Measurements from ENCODE around the gene TBC1D21. TPM values are rescaled to one million over a fixed set of nuclear protein-coding genes. Genes with fewer than 3 reads are reported as not detected.

The TBC1D21 gene, protein sequence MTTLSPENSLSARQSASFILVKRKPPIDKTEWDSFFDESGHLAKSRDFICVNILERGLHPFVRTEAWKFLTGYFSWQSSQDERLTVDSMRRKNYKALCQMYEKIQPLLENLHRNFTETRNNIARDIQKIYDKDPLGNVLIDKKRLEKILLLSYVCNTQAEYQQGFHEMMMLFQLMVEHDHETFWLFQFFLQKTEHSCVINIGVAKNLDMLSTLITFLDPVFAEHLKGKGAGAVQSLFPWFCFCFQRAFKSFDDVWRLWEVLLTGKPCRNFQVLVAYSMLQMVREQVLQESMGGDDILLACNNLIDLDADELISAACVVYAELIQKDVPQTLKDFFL
- total RNA-seq = not detected

DNA sequence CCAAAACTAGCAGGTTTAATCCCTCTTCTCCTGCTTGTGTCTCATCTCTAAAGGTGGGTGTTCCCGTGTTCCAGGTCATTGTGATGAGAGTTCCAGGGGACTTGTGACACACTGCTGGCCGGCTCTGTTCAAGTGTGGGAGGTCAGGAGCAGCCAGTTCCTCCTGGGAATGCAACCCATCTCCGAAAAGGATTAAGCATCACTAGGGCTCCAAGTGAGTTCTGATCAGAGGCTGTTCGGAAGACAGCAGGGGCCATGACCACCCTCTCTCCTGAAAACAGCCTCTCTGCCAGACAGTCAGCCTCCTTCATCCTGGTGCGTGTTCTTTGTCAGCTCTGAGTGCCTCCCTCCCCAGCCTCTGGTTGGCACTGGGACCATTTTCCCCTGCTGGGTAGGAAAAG, at the start of gene TBC1D21:
TSS of gene TBC1D21 (plus strand) at position 109 of the 400 bp plus-strand sequence. CDS start at position 255, 146 bp downstream.
- DNase-seq (no peak), ATAC-seq (no peak)
- H3K36me3 Mint-ChIP-seq (ENCODE audit: low read depth) = no peaks in the 10 kb centered on the region
- H3K4me1 Mint-ChIP-seq (ENCODE audit: low read depth) = peaks cover 2% of the 10 kb centered on the region
- peaks cover 25% of the 10 kb centered on the region for H3K27me3 Mint-ChIP-seq (ENCODE audit: low read depth)
- ChIA-PET POLR2A (no interaction called here), CTCF (interaction anchor here (0.8 to 5.5 kb wide), 21 partner anchors 8 to 237 kb away, joined by 3 to 115 read pairs (median 5); no protein-coding TSS in a partner anchor)
- no peak within 1 kb of the TSS for H3K27ac Mint-ChIP-seq
- H3K4me3 Mint-ChIP-seq = no peak within 1 kb of the TSS
- H3K9me3 Mint-ChIP-seq (ENCODE audit: insufficient read depth) = no peaks in the 10 kb centered on the region

DNA sequence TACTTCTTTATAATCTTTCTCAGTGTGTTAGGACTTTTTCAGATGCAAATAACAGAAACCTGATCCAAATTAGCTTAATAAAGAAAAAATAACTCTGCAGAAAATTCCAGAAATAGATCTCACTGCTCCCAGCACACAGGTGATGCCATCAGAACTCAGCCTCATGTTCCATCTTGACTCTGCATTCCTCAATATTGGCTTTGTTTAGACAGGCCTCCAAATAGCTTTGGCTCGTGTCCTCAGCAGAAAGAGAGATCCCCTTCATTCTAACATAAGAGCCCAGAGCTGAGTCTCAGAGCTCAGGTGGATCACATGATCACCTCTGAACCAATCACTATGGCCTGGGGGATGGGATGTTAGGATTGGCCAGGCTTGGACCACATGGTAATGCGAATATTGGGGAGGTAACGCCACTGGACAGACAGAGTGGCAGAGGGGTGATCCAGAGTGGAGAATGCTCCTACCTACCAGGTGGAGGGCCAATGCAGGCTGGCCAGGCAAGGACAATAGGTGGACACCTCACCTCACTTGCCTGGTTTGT, 46.6 kb upstream of the TBC1D21 start:
- H3K9me3 Mint-ChIP-seq (ENCODE audit: insufficient read depth) = no peaks in the 10 kb centered on the region
- ATAC-seq = no peak
- H3K4me1 Mint-ChIP-seq (ENCODE audit: low read depth) = no peaks in the 10 kb centered on the region
- ChIA-PET POLR2A (no interaction called here), CTCF (no interaction called here)
- no peak for DNase-seq
- no peak overlapping the region for H3K27ac Mint-ChIP-seq
- no peak overlapping the region for H3K4me3 Mint-ChIP-seq
- H3K27me3 Mint-ChIP-seq (ENCODE audit: low read depth) = peaks cover 3% of the 10 kb centered on the region
- no peaks in the 10 kb centered on the region for H3K36me3 Mint-ChIP-seq (ENCODE audit: low read depth)

DNA sequence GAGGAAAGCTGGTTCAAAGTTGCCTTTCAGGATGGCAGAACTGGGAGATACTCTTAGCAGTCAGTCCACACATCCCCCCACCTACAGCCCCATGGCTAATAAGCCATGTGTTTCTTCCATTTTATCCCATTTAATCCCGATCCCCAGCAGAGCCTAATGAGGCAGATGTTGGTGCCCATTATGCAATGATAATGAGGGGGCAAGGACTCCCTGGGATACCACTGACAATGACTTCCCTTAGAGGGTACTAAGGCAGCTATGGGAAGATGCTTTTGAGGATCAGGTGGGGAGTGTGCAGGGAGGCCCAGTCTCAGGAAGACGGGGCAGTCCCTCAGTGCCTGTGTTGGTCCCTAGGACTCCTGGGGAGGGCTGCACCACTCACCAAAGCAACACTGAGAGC, 43.8 kb upstream of the TBC1D21 start:
- Mint-ChIP-seq H3K27ac (no peak overlapping the region), H3K36me3 (ENCODE audit: low read depth) (no peaks in the 10 kb centered on the region), H3K9me3 (ENCODE audit: insufficient read depth) (no peaks in the 10 kb centered on the region), H3K27me3 (ENCODE audit: low read depth) (peaks cover 7% of the 10 kb centered on the region), H3K4me3 (no peak overlapping the region), H3K4me1 (ENCODE audit: low read depth) (no peaks in the 10 kb centered on the region)
- ChIA-PET POLR2A (no interaction called here), CTCF (no interaction called here)
- no peak for ATAC-seq
- DNase-seq = no peak

DNA sequence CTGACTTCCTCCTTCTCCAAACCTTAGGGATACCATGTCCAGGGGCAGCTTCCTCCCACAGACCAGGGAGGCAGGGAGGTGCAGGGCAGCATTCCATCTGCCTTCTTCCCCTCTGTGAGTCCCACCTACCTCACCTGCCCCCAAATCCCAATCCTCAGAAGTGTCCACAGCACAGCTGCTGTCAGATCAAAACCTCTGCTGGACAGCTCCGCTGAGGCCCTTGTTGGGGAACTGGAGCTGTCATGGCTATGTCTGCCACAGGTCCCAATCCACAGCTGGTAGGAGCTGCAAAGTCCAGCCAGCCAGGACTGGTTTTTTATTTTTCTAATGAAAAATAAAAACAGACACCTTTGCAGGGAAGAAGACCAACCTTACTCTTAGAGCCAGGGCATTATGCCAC, 40.7 kb upstream of the TBC1D21 start:
- Mint-ChIP-seq H3K9me3 (ENCODE audit: insufficient read depth) (no peaks in the 10 kb centered on the region), H3K27me3 (ENCODE audit: low read depth) (peaks cover 14% of the 10 kb centered on the region), H3K4me3 (no peak overlapping the region), H3K27ac (no peak overlapping the region), H3K36me3 (ENCODE audit: low read depth) (no peaks in the 10 kb centered on the region), H3K4me1 (ENCODE audit: low read depth) (no peaks in the 10 kb centered on the region)
- ChIA-PET CTCF (no interaction called here), POLR2A (no interaction called here)
- no peak for ATAC-seq
- DNase-seq = no peak

DNA sequence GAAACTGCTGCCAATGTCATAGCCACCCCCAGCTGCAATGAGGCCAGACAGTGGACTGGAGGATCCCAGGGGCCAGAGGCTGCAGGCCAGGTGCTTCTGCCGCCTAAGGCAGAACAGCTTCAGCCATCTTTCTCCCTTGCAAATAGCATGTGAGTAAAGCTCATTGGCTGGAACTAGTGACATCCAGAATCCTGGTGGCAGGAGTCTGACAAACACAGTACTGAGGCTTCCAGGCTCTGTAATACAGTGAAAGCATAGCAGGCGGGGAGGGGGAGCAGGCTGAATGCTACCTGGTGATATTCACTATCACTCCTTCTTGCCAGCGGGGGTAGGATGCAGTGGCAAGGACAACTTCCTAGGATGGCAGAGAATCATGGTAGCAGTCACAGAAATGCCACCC, 36.5 kb upstream of the TBC1D21 start:
- Mint-ChIP-seq H3K36me3 (ENCODE audit: low read depth) (no peaks in the 10 kb centered on the region), H3K4me1 (ENCODE audit: low read depth) (peaks cover 2% of the 10 kb centered on the region), H3K9me3 (ENCODE audit: insufficient read depth) (no peaks in the 10 kb centered on the region), H3K27ac (no peak overlapping the region), H3K4me3 (no peak overlapping the region), H3K27me3 (ENCODE audit: low read depth) (peaks cover 14% of the 10 kb centered on the region)
- no peak for ATAC-seq
- POLR2A ChIA-PET = no interaction called here
- DNase-seq = no peak
- CTCF ChIA-PET = interaction anchor here (0.6 kb wide), 1 partner anchor 438 kb away, joined by 3 read pairs; no protein-coding TSS in a partner anchor

DNA sequence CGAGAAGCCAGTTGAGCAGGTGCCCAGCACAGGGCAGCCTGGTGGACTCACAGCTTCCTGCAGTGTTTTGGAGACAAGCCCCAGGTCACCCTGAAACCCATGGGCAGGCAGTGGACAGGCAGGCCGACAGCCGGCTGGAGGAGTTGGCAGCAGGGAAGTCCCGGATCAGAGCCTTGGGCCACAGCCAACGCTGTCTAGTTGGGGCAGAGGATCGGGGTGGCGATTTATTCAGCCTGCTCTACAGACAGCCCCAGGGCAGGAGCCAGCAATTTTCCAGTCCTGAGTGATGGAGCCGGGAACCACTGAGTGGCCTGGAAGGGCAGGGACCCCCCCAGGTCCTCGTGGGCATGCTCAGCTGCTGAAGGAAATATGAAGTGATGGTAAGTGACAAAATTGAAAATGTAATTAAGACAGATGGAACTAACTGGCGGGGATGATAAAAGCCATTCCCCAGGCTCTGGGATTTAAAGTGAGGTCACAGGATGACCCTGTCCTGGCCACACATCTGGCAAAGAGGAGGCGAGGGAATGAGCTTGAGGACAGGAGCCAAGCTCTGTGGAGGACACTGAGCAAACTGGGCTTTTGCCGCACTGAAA, 34.4 kb upstream of the TBC1D21 start:
- H3K36me3 Mint-ChIP-seq (ENCODE audit: low read depth) = no peaks in the 10 kb centered on the region
- CTCF ChIA-PET = no interaction called here
- peaks cover 2% of the 10 kb centered on the region for H3K4me1 Mint-ChIP-seq (ENCODE audit: low read depth)
- peaks cover 14% of the 10 kb centered on the region for H3K27me3 Mint-ChIP-seq (ENCODE audit: low read depth)
- no peak for ATAC-seq
- H3K4me3 Mint-ChIP-seq = no peak overlapping the region
- no peak overlapping the region for H3K27ac Mint-ChIP-seq
- no peak for DNase-seq
- no peaks in the 10 kb centered on the region for H3K9me3 Mint-ChIP-seq (ENCODE audit: insufficient read depth)
- POLR2A ChIA-PET = no interaction called here

DNA sequence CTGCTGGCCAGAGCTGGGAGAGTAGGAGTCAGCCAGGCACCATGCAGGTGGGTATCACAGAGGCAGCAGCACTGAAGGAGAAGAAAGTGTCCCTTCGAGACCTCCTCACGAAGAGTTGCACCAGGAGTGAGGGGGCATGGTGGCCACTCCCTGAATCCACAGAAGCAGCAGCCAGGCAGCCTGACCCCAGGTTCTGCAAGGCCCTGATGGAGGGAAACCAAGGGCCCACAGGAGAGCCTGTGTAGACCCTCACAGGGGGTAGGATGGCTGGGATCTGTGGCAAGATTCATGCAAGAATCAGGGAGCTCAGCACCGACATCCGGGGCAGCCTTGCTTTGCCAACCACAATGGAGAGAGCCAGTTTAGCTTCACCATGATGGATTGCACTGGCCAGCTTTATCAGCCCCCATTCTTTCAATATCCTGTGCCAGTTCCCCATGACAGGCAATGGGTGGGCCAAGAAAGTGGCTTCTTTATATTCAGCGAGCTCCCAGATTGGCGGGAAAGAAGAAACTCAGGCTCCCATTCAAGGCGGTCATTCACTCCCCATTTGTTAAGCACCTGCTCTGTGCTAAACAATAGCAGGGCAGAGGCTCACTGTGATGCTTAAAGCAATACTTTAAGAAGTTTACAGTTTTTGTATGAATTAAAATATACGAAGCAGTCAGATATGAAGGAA, 33.5 kb upstream of the TBC1D21 start:
- H3K4me3 Mint-ChIP-seq = no peak overlapping the region
- H3K9me3 Mint-ChIP-seq (ENCODE audit: insufficient read depth) = no peaks in the 10 kb centered on the region
- POLR2A ChIA-PET = no interaction called here
- no peak for ATAC-seq
- no peak for DNase-seq
- peaks cover 14% of the 10 kb centered on the region for H3K27me3 Mint-ChIP-seq (ENCODE audit: low read depth)
- no peak overlapping the region for H3K27ac Mint-ChIP-seq
- CTCF ChIA-PET = interaction anchor here (0.8 kb wide), 1 partner anchor 9 kb away, joined by 3 read pairs; no protein-coding TSS in a partner anchor
- no peaks in the 10 kb centered on the region for H3K36me3 Mint-ChIP-seq (ENCODE audit: low read depth)
- peaks cover 2% of the 10 kb centered on the region for H3K4me1 Mint-ChIP-seq (ENCODE audit: low read depth)

DNA sequence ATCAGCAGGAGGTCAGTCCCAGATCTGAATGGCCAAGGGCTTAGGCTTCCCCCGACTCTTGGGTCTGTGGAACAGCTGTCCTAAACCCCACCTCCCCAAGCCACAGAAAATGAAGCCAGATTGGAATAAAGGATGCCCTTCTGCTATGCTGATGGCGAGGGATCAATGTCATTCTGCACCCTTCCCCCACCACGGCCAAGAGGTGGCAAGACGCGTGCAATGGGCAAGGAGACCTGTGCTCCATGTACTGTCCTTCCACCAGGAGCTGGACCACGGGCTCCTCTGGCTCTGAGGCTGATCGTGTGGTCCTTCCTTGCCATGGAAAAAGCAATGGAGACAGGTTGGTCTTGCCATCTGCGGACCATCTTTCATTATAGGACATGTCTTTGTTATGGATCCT, 32.6 kb upstream of the TBC1D21 start:
- H3K36me3 Mint-ChIP-seq (ENCODE audit: low read depth) = no peaks in the 10 kb centered on the region

DNA sequence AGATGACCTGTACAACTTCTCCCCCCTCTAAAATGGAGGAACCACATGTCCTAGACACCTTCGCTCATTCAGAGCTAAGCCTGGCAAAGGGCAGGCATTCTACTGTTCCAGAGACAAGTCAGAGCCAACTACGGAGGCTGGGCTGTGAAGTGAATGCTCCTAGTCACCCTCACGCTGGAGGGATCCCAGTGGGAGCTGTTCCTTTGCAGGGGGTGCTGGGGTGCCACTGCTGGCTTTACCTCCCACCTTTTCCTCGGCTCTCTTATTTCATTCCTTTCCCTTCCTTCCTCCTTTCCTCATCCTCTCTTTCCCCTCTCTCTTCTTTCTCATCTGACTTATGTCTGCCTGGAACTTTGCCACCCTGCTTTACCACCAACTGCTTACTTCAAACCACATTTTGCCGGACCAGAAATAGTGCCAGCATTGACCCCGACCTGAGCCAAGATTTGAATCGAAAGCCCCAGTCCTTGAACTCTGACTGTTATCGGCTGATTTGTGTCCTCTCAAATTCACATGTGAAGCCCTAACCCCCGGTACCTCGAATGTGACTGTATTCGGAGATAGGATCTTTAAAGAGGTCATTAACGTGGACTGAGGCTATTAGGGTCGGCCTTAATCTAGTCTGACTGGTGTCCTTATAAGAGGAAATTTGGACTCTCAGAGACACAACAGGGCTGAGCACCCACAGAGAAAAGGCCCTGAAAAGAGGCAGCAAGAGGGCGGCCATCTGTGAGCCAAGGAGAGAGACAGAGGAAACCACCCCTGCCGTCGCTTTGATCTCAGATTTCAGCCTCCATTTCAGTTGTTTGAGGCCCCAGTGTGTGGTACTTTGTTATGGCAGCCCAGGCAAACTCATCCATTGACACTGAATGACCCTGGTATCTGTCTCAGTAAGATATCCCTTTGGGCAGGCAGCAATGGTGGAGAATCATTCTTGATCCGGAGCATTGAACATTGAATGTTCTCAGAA, 31.3 kb upstream of the TBC1D21 start:
- Mint-ChIP-seq H3K27me3 (ENCODE audit: low read depth) (peaks cover 6% of the 10 kb centered on the region), H3K4me3 (no peak overlapping the region), H3K27ac (no peak overlapping the region), H3K4me1 (ENCODE audit: low read depth) (peaks cover 2% of the 10 kb centered on the region), H3K36me3 (ENCODE audit: low read depth) (no peaks in the 10 kb centered on the region), H3K9me3 (ENCODE audit: insufficient read depth) (no peaks in the 10 kb centered on the region)
- ChIA-PET POLR2A (no interaction called here), CTCF (no interaction called here)
- no peak for DNase-seq
- no peak for ATAC-seq

More for the DNA sequence above, 32.6 kb upstream of the TBC1D21 start:
- Mint-ChIP-seq H3K9me3 (ENCODE audit: insufficient read depth) (no peaks in the 10 kb centered on the region), H3K27ac (no peak overlapping the region), H3K27me3 (ENCODE audit: low read depth) (peaks cover 6% of the 10 kb centered on the region), H3K4me1 (ENCODE audit: low read depth) (peaks cover 2% of the 10 kb centered on the region), H3K4me3 (no peak overlapping the region)
- ATAC-seq (no peak), DNase-seq (no peak)
- ChIA-PET CTCF (interaction anchor here (0.8 kb wide), 1 partner anchor 10 kb away, joined by 3 read pairs; no protein-coding TSS in a partner anchor), POLR2A (no interaction called here)

DNA sequence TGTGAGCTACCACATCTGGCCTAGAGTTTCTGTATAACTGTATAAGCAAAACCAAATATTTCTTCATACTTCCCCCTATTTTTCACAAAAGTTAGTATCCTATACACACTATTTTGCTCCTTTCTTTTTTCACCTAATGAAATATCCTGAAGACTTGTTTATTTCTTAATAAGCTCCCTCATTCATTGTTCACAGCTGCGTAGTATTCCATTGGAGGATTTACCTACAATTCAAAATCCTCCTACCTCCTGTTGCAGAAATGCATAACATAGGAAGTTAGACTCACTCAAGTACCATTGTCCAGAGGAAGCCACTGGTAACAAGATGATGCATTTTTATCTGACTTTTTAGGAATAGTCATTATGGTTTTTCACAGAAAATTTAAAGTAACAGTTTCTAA, 29.6 kb upstream of the TBC1D21 start:
- no peak for DNase-seq
- H3K9me3 Mint-ChIP-seq (ENCODE audit: insufficient read depth) = no peaks in the 10 kb centered on the region
- H3K27ac Mint-ChIP-seq = no peak overlapping the region
- H3K4me3 Mint-ChIP-seq = no peak overlapping the region
- ATAC-seq = no peak
- H3K36me3 Mint-ChIP-seq (ENCODE audit: low read depth) = no peaks in the 10 kb centered on the region
- no peaks in the 10 kb centered on the region for H3K4me1 Mint-ChIP-seq (ENCODE audit: low read depth)
- H3K27me3 Mint-ChIP-seq (ENCODE audit: low read depth) = peaks cover 7% of the 10 kb centered on the region
- CTCF ChIA-PET = no interaction called here
- POLR2A ChIA-PET = no interaction called here

DNA sequence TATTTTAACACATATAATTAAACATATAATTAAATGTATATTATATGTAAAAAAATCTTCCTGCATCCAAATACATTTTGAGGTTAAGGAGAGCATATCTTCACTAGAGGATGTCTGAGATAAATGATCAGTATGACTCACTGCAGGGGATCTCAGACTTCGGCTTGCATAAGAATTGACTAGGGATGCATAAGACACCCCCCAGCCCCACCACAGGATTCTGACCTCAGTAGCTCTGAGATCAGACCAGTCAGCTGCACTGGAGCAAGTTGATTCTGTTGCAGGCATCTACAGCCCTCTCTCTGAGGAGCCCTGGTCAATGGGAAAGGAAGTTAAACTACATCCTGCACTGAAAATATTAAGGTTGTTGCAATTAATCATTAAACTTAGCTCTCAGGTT, 29.0 kb upstream of the TBC1D21 start:
- POLR2A ChIA-PET = interaction anchor here (0.7 kb wide), 1 partner anchor 9 kb away, joined by 3 read pairs; no protein-coding TSS in a partner anchor

More for the DNA sequence above, 29.0 kb upstream of the TBC1D21 start:
- no peak for DNase-seq
- CTCF ChIA-PET = no interaction called here
- no peaks in the 10 kb centered on the region for H3K9me3 Mint-ChIP-seq (ENCODE audit: insufficient read depth)
- no peaks in the 10 kb centered on the region for H3K36me3 Mint-ChIP-seq (ENCODE audit: low read depth)
- peaks cover 7% of the 10 kb centered on the region for H3K27me3 Mint-ChIP-seq (ENCODE audit: low read depth)
- no peak overlapping the region for H3K27ac Mint-ChIP-seq
- H3K4me3 Mint-ChIP-seq = no peak overlapping the region
- H3K4me1 Mint-ChIP-seq (ENCODE audit: low read depth) = no peaks in the 10 kb centered on the region
- no peak for ATAC-seq

Data from activated CD8-positive, alpha-beta T cell treated with anti-CD3 and anti-CD28 coated beads, Interleukin-2, amount 10 ng/mL, durations not matched to agents 7 days and 5 days (primary cell).